GM12892 (cell line): ENCODE measurements around the gene ORC5.

ENCODE experiments used
- POLR2A ChIP-seq: IDR thresholded peaks from 2 replicates; pipeline ENCODE4 v1.6.1; 2011; ENCODE audit warnings: low read depth, low read length, control low read depth
- POLR2AphosphoS5 ChIP-seq: IDR thresholded peaks from 2 replicates; pipeline ENCODE4 v1.6.1; 2011; ENCODE audit warnings: low read depth, low read length, control low read depth
- TAF1 ChIP-seq: IDR thresholded peaks from 2 replicates; pipeline ENCODE4 v1.6.1; 2011; ENCODE audit warnings: low read depth, mild to moderate bottlenecking, control low read depth, low read length, borderline replicate concordance

DNA sequence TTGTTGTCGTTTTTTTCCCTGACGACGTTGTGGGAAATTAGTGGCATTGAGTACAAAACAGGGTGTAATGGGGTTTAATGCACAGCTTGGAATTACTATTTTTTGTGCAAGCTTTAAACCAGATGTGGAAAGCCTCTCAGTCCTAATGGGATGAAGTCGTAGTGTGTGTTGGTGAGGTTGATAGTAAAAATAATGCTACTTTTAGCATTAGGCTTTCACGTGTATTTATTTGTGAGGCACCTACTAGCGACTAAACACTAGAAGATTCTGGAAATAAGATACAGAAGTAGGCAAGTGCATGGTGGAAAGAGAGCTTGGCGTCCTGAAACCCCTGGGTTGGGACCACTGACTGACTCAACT is 588 bp upstream of the ORC5 start:
- TF ChIP-seq TAF1 (no peak), POLR2A (no peak), POLR2AphosphoS5 (no peak)
